D341Med (cell line): ENCODE data around the gene CCDC192.
A peak's percentile ranks its signal among the peaks of the same experiment; 100 is the strongest.
"Not testable (repeated sequence)": the region's sequence is repeated elsewhere in the genome, so short reads cannot be mapped to it uniquely, and the experiment has no call there.

Experiments
- DNase-seq: peaks from one replicate; pipeline ENCODE4 v3.0.0; 2012; ENCODE audit warnings: low spot score

Gene CCDC192

GRCh38 chr5:127702926-127703561 lies at the start of gene CCDC192:
CCDC192 (plus strand) TSS chr5:127703391; CDS start chr5:127703446, 55 bp downstream.
- DNase-seq: no peak

DNA sequence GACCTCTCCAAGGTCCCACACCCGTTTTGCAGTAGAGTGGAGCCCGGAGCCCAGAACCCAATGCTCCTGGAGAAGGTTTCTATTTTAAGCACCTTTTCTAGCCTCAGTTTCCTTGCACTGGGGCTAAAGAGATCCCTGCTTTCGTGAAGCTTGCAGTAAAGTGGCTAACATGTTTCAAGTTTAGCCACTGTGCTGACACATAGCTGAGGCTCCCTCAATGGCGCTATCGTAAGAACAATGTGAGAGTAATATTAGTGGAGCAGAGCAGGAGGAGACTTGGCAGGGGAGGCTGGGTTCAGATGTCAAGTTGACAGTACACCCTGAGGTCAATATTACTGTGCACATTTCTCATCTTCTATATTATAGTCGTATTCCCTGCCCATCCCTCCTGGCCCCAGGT lies 46.4 kb upstream of the CCDC192 start:
- DNase-seq: no peak

GRCh38 chr5:127660047-127660733 lies 43.0 kb upstream of the CCDC192 start:
- no peak for DNase-seq

DNA sequence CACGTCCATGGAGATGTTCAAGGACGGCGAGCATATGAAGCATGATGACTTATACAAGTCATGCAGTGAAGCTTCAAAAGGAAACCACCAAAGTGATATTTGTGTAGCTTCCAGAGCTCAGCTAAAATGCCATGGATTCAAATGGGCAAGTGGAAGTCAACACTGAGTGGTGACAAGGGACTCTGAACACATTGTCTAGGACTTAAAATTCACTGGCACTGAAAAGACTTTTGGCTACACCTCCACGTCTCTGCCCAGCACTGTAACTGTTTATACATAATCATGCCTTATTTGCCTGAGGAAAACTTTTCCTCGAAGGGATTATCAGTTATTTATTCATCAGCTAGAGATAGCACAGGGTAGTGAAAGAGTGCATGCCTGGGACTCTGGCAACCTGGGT lies 39.1 kb upstream of the CCDC192 start:
- no peak for DNase-seq

DNA sequence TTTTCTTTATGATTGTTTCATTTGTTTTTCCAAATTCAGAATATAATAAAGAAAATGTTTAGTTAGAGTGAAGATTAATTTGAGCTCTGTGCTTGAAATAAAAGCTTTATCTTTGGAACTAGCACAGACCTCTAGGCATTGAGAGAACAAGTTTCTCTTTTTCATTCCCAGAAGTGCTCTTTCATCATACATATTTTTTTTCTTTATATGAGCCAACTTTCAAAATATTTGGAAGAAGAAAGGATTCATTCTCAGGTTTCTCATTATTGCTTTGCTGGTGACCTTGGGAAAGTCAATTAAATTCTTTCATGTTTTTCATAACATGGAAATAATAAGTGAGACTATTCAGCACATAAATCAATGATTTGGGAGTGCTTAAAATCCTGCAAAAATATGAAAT lies 37.5 kb upstream of the CCDC192 start:
- no peak for DNase-seq

DNA sequence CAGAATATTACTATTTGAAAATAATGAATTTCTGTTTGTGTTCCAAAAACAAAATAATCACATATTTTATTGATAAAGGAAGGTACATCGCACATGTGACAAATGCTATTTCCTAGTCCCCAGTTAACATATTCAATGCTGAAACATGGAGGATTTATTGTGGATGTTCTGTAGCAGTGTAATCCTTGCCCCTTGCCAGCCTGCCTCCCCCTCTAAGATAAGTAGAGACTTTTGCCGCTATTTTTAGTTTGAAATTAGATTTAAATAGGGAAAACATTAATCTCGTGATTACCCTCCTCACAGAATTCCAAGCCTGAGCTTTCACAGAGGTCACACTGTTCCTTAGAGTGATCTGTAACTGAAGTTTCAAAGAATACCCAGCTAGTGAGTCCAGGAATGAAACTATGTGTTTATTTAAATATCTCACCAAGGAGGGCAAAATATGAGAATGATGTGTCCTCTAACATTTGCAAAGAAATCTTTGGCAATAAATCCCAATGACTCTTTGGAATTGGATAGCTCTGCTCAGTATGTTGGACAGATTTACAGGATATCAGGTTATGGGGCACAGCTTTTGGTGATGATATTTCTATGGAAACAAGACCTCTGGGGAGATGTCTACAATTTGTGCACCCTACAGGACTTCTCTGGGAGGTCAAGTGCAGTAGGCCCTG lies 37.0 kb upstream of the CCDC192 start:
- peak; percentile 32 for DNase-seq

GRCh38 chr5:127667926-127668325 lies 35.3 kb upstream of the CCDC192 start:
- no peak for DNase-seq

DNA sequence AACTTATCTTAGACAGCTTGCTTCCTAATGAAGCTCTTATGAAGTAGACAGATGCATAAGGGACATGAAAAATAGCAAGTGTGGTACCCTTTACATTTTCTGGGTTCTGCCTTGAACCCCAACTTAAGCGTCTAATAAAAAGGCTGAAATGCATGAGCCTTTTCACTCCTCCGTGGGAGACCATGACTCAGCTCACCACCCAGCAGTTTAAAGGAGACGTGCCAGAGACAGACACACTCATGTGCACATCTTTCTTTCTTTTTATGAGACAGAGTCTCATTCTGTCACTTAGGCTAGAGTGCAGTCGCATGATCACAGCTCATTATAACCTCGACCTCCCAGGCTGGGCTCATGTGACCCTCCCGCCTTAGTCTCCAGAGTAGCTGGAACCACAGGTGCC lies 32.0 kb upstream of the CCDC192 start:
- DNase-seq: no peak

- DNase-seq: no peak
Observed at GRCh38 chr5:127673117-127673800, 29.9 kb upstream of the CCDC192 start.

- DNase-seq: not testable (repeated sequence)
Observed at GRCh38 chr5:127676951-127677350, 26.2 kb upstream of the CCDC192 start.

DNA sequence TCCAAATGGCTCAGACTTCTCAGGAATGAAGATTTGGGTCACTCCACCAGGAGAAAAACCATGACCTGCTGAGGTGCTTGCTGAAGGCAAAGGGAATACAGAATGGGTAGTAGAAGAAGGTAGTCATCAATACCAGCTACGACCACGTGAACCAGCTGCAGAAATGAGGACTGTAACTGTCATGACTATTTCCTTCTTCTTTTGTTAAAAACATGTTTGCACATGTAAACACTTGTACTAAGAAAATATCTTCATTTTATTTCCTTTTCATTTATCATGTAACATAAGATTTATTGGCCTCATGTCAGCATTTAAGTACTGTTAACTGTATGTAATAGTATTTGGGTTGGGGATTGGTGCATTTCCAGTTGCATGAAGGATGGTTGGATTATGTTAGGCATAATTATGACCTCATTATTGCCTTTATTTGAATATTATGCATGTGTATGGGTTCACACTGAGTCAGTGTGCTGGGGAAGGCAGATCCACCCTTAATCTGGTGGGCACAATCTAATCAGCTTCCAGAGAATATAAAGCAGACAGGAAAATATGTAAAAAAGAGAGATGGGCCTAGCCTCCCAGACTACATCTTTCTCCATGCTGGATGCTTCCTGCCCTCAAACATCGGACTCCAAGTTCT lies 23.4 kb upstream of the CCDC192 start:
- not testable (repeated sequence) for DNase-seq

- no peak for DNase-seq
Observed at GRCh38 chr5:127680595-127680994, 22.6 kb upstream of the CCDC192 start.

DNA sequence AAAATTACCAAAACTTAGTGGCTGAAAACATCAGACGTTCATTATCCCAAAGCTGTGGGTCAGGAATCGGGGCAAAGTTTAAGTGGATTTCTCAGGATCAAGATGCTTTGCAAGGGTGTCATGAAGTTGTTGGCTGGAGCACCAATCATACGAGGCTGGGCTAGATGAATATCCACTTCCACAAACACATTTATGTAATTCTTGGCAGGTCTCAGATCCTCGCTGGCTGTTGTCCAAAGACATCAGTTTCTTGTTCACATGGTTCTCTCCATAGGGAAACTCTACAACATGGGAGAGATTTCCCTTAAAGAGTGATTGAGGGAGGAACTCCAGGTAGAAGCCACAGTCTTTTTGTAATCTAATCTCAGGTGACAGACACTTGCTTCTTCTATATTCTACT lies 20.2 kb upstream of the CCDC192 start:
- DNase-seq: no peak

- DNase-seq: no peak
Observed at GRCh38 chr5:127684726-127685467, 18.3 kb upstream of the CCDC192 start.

- DNase-seq: no peak
Observed at GRCh38 chr5:127685662-127686061, 17.5 kb upstream of the CCDC192 start.

GRCh38 chr5:127686424-127686823 lies 16.8 kb upstream of the CCDC192 start:
- no peak for DNase-seq

DNA sequence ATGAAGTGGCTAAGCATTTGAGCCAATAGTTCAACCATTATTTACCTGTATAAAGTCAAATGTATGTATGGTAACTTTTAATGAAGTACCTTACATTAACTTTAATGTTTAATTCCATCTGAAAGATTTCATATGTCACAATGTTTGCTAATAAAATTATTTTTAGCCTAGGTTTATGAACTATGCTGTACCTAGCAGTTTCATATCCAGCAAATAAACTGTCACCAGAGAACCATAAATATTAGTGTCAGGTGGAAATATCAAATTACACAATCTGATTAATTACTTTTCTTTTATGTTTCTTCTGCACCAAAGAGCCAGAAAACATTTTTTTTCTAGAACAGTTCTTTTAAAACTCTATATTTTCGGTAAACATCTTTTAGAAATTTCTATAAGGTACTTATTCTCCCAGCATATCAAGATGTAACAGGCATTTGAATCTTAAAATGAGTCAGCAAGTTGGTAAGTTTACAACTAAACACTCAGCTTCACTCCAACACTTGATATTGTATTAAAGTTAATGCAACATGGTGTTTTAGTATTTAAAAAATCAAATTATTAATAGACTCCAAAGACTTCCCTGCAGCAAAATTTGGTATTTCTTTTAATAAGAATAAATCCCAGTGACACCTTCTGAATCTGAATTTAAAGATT lies 8.5 kb upstream of the CCDC192 start:
- no peak for DNase-seq

DNA sequence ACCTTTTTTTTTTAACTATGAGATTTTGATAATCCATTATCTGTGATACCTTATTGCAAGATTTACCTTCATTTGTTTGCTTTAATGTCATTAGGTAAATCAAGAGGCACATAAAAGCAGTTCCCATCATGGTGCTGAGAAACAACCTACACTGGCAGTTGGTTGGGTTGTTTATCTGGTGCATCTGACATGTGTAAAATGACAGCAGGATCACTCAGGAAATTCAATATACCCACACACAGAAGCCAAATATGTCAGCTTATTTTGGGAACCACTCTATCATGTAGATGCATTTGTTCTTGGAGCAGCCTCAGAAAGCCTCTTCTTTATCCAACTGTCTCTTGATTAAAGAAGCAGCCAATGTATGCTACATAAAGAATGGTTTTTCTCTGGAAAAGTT lies 7.8 kb upstream of the CCDC192 start:
- no peak for DNase-seq

GRCh38 chr5:127696683-127697082 lies 6.5 kb upstream of the CCDC192 start:
- no peak for DNase-seq

DNA sequence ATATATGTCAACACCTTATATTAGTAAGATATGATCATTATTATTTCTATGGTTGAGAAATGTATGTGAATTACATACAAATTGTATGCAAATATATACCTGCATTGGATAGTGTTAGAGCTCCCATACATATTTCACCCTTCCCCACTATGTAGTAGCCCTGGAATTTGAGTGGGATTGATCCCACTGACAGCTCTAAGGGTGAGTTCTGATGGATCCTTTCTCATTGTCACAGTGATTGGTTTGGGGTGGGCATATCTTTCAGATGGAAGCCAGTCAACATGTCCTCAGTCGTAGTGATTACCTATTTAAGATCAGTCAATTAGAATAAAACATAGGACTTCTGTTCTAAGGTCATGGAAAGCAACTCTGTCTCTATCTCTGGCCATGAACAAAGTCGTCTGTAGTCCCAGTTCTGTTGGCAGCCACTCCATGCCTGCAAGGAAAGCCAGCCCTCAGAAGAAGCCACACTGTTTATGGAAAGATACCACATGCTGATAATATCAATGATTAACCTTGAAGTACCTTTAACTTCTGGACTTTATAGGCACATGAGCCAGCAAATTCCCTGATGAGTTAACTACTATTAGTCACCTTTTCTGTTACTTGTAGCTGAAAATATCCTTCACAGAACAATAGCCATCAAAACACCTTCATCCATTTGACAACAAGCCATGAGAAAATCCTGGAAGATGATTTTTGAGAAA lies 5.1 kb upstream of the CCDC192 start:
- DNase-seq: no peak
